Measurements from ENCODE around the gene ZNF516.

Gene ZNF516

GRCh38 chr18:76358774-76359173 is 136.3 kb downstream of the ZNF516 start:
- DNase-seq: no peak

- no peak for DNase-seq
These were observed 137.3 kb downstream of the ZNF516 start for GRCh38 chr18:76357585-76358260.

- DNase-seq: no peak
These were observed 137.9 kb downstream of the ZNF516 start for GRCh38 chr18:76357174-76357573.

GRCh38 chr18:76356666-76357065 is 138.4 kb downstream of the ZNF516 start:
- DNase-seq: no peak

- no peak for DNase-seq
These were observed 140.7 kb downstream of the ZNF516 start for GRCh38 chr18:76354348-76354747.

GRCh38 chr18:76353500-76353899 is 141.5 kb downstream of the ZNF516 start:
- no peak for DNase-seq

GRCh38 chr18:76353046-76353445 is 142.0 kb downstream of the ZNF516 start:
- no peak for DNase-seq

GRCh38 chr18:76351961-76352581 is 143.0 kb downstream of the ZNF516 start:
- no peak for DNase-seq

- DNase-seq: no peak
These were observed 144.7 kb downstream of the ZNF516 start for GRCh38 chr18:76350134-76351025.

- peak; percentile 73 for DNase-seq
These were observed 145.9 kb downstream of the ZNF516 start for GRCh38 chr18:76349067-76349715.

- no peak for DNase-seq
These were observed 146.6 kb downstream of the ZNF516 start for GRCh38 chr18:76348267-76349066.

GRCh38 chr18:76347341-76347740 is 147.7 kb downstream of the ZNF516 start:
- DNase-seq: no peak

- DNase-seq: no peak
These were observed 148.4 kb downstream of the ZNF516 start for GRCh38 chr18:76346490-76347130.

GRCh38 chr18:76345901-76346300 is 149.1 kb downstream of the ZNF516 start:
- no peak for DNase-seq

GRCh38 chr18:76343938-76344569 is 151.0 kb downstream of the ZNF516 start:
- no peak for DNase-seq

- no peak for DNase-seq
These were observed 154.6 kb downstream of the ZNF516 start for GRCh38 chr18:76340410-76340809.

GRCh38 chr18:76339246-76339620 is 155.8 kb downstream of the ZNF516 start:
- DNase-seq: no peak

- no peak for DNase-seq
These were observed 156.3 kb downstream of the ZNF516 start for GRCh38 chr18:76338619-76339245.

GRCh38 chr18:76338088-76338487 is 157.0 kb downstream of the ZNF516 start:
- no peak for DNase-seq

- DNase-seq: no peak
These were observed 159.0 kb downstream of the ZNF516 start for GRCh38 chr18:76335859-76336640.

All from activated CD4-positive, alpha-beta T cell treated with anti-CD3 and anti-CD28 coated beads, Interleukin-10, Interleukin-2, amounts not matched to agents 100 ng/mL and 50 ng/mL, durations not matched to agents 16 hours and 8 hours (primary cell).